Ascending aorta (tissue), 2 donors: Measurements from ENCODE around the gene ZNF543. TPM values are rescaled to one million over a fixed set of nuclear protein-coding genes. Genes with fewer than 3 reads are reported as not detected.
A peak's percentile ranks its signal among the peaks of the same experiment; 100 is the strongest.

Source experiments
- DNase-seq, 2 donors: peaks; one replicate each; pipeline ENCODE4 v3.0.0-alpha.2; 2019; ENCODE audit warnings: low spot score in 2 of 2
- H3K27ac ChIP-seq, 2 donors: fragments of 200-600 bp; sonication (generic); one replicate each; pipeline ENCODE4 v1.5.1; 2016 to 2017; ENCODE audit warnings: mild to moderate bottlenecking in 1 of 2
- H3K27me3 ChIP-seq: fragments of 200-600 bp; sonication (generic); one replicate; pipeline ENCODE4 v1.5.1; 2017
- H3K36me3 ChIP-seq, 2 donors: fragments of 200-600 bp; sonication (generic); one replicate each; pipeline ENCODE4 v1.5.1; 2016
- H3K4me1 ChIP-seq, 2 donors: fragments of 200-600 bp; sonication (generic); one replicate each; pipeline ENCODE4 v1.5.1; 2016 to 2017; ENCODE audit warnings: mild to moderate bottlenecking in 1 of 2
- H3K4me3 ChIP-seq, 2 donors: fragments of 200-600 bp; sonication (generic); one replicate each; pipeline ENCODE4 v1.5.1; 2016 to 2017; ENCODE audit warnings: mild to moderate bottlenecking in 1 of 2
- H3K9me3 ChIP-seq, 2 donors: fragments of 200-600 bp; sonication (generic); one replicate each; pipeline ENCODE4 v1.5.1; 2016
- CTCF ChIP-seq, 3 experiments: fragments of 200-600 bp in 2 of 3; fragments of 450-650 bp in 1 of 3; sonication (generic) in 2 of 3; IDR thresholded peaks; one replicate each; pipeline ENCODE4 v1.5.1; 2016 to 2019; ENCODE audit warnings: antibody characterized with exemption in 3 of 3, mild to moderate bottlenecking in 1 of 3, moderate library complexity in 1 of 3
- intact Hi-C: fragments of 100-400 bp; cut with DNase I; formaldehyde crosslinking; loops from one replicate; pipeline ENCODE4 v1.15.1; 2023
- total RNA-seq: library from RNA; depleted of rRNA; stranded (reverse); fragments of >200 nt; gene quantifications from one replicate; pipeline ENCODE4 v1.1.0, GENCODE V29; 2016

ZNF543 gene
- total RNA-seq, 1 donor from 2014 or later, result 4.5 TPM

GRCh38 chr19:57321116-57321515, 844 bp downstream of the ZNF543 start:
- Histone ChIP-seq H3K4me3 (peak overlapping the region; percentile 65 to 69), H3K36me3 (peaks cover 29 to 33% of the 10 kb centered on the region in 2 donors), H3K27me3 (no peaks in the 10 kb centered on the region), H3K27ac (peak overlapping the region; percentile 82 to 87), H3K4me1 (peaks cover 0 to 6% of the 10 kb centered on the region in 2 donors), H3K9me3 (peaks cover 27 to 38% of the 10 kb centered on the region in 2 donors)
- intact Hi-C loops, result loop anchor here (2.0 kb wide), 1 partner anchor 40 kb away; the partner anchor contains the start of gene ZNF460
- no peak for TF ChIP-seq CTCF (IDR thresholded peaks at IDR 0.05)
- no peak for DNase-seq

- H3K4me1 ChIP-seq, result peaks cover 0 to 6% of the 10 kb centered on the region in 2 donors
- no peak overlapping the region for H3K27ac ChIP-seq
- peaks cover 33 to 44% of the 10 kb centered on the region in 2 donors for H3K9me3 ChIP-seq
- no peak for TF ChIP-seq CTCF (IDR thresholded peaks at IDR 0.05)
- no peaks in the 10 kb centered on the region for H3K27me3 ChIP-seq
- peaks cover 36 to 39% of the 10 kb centered on the region in 2 donors for H3K36me3 ChIP-seq
- no peak for DNase-seq
- intact Hi-C loops, result loop anchor here (2.0 kb wide), 1 partner anchor 41 kb away; the partner anchor contains the start of gene ZNF460
- H3K4me3 ChIP-seq, result peak overlapping the region; percentile 65 to 69
These were observed 1.5 kb downstream of the ZNF543 start for GRCh38 chr19:57321751-57322150.

- H3K27ac ChIP-seq, result no peak overlapping the region
- H3K4me3 ChIP-seq, result no peak overlapping the region
- H3K27me3 ChIP-seq, result no peaks in the 10 kb centered on the region
- no peak for DNase-seq
- peaks cover 64 to 65% of the 10 kb centered on the region in 2 donors for H3K36me3 ChIP-seq
- peaks cover 0 to 6% of the 10 kb centered on the region in 2 donors for H3K4me1 ChIP-seq
- intact Hi-C loops, result no loop called here
- no peak for TF ChIP-seq CTCF (IDR thresholded peaks at IDR 0.05)
- H3K9me3 ChIP-seq, result peaks cover 61 to 75% of the 10 kb centered on the region in 2 donors
These were observed 4.7 kb downstream of the ZNF543 start for GRCh38 chr19:57324992-57325391.

GRCh38 chr19:57327993-57328392, 7.7 kb downstream of the ZNF543 start:
- peaks cover 61 to 83% of the 10 kb centered on the region in 2 donors for H3K36me3 ChIP-seq
- peaks cover 59 to 95% of the 10 kb centered on the region in 2 donors for H3K9me3 ChIP-seq
- intact Hi-C loops, result no loop called here

GRCh38 chr19:57334191-57334590, 13.9 kb downstream of the ZNF543 start:
- Histone ChIP-seq H3K27ac (no peak overlapping the region), H3K4me1 (no peaks in the 10 kb centered on the region), H3K27me3 (no peaks in the 10 kb centered on the region), H3K9me3 (peaks cover 9 to 84% of the 10 kb centered on the region in 2 donors), H3K4me3 (no peak overlapping the region), H3K36me3 (peaks cover 1 to 29% of the 10 kb centered on the region in 2 donors)
- no peak for TF ChIP-seq CTCF (IDR thresholded peaks at IDR 0.05)
- no peak for DNase-seq
- intact Hi-C loops, result no loop called here

More at GRCh38 chr19:57327993-57328392, 7.7 kb downstream of the ZNF543 start:
- Histone ChIP-seq H3K4me1 (no peaks in the 10 kb centered on the region), H3K4me3 (no peak overlapping the region), H3K27ac (no peak overlapping the region), H3K27me3 (no peaks in the 10 kb centered on the region)
- no peak for DNase-seq
- TF ChIP-seq CTCF (IDR thresholded peaks at IDR 0.05), result no peak
